HEK293T (cell line): ENCODE data around the gene EIF1AD.

Experiments used
- ARNT ChIP-seq: fragments of 450-650 bp; IDR thresholded peaks from 2 replicates; pipeline ENCODE4 v1.6.1; 2017; ENCODE audit warnings: mild to moderate bottlenecking
- BHLHE40 ChIP-seq: fragments of 450-650 bp; IDR thresholded peaks from 2 replicates; pipeline ENCODE4 v1.6.1; 2016; ENCODE audit warnings: mild to moderate bottlenecking, moderate library complexity, borderline replicate concordance
- CTBP1 ChIP-seq: fragments of 450-650 bp; IDR thresholded peaks from 2 replicates; pipeline ENCODE4 v1.6.1; 2016; ENCODE audit warnings: borderline replicate concordance
- ELF4 ChIP-seq: fragments of 450-650 bp; IDR thresholded peaks from 2 replicates; pipeline ENCODE4 v1.6.1; 2017; ENCODE audit warnings: antibody characterized with exemption
- FOXA1 ChIP-seq: fragments of 450-650 bp; IDR thresholded peaks from 2 replicates; pipeline ENCODE4 v1.6.1; 2016; ENCODE audit warnings: mild to moderate bottlenecking
- FOXM1 ChIP-seq: fragments of 450-650 bp; IDR thresholded peaks from 2 replicates; pipeline ENCODE4 v1.6.1; 2017; ENCODE audit warnings: mild to moderate bottlenecking, borderline replicate concordance
- L3MBTL2 ChIP-seq: fragments of 450-650 bp; conservative IDR thresholded peaks from 2 replicates; pipeline ENCODE4 v1.6.1; 2016; ENCODE audit warnings: mild to moderate bottlenecking
- SP1 ChIP-seq: fragments of 450-650 bp; IDR thresholded peaks from 2 replicates; pipeline ENCODE4 v1.6.1; 2017
- SUZ12 ChIP-seq: fragments of 450-650 bp; IDR thresholded peaks from 2 replicates; pipeline ENCODE4 v1.6.1; 2016; ENCODE audit warnings: mild to moderate bottlenecking
- TARDBP ChIP-seq: fragments of 450-650 bp; IDR thresholded peaks from 2 replicates; pipeline ENCODE4 v1.6.1; 2016
- ZNF384 ChIP-seq: fragments of 450-650 bp; IDR thresholded peaks from 2 replicates; pipeline ENCODE4 v1.6.1; 2016
- TF ChIP-seq, protein P1 (sequence below): fragments of 450-650 bp; IDR thresholded peaks from 2 replicates; pipeline ENCODE4 v1.6.1; 2016

DNA sequence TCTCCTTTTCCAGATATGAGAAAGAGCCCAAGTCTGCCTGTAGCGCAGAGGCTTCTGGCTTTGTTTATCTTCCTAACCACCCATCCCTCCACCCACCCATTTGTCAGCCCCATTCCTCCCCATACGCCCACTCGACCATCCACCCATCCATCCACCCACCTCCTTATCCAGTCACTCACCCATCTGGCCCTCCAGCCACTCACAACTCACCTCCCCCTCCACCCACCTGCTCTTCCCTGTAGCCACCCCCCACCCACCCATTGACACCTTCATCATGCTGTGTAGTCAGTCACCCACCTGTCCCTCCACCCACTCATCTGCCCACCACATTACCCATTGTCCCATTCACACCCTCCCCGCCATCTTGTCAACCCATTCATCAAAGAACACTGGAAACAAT lies 15.4 kb upstream of the EIF1AD start:
- TF ChIP-seq ELF4 (no peak), SP1 (no peak), FOXA1 (no peak), ARNT (no peak), FOXM1 (no peak), ZNF384 (no peak), TARDBP (no peak), CTBP1 (no peak), L3MBTL2 (no peak), SUZ12 (no peak), BHLHE40 (no peak)
- TF ChIP-seq, protein P1, sequence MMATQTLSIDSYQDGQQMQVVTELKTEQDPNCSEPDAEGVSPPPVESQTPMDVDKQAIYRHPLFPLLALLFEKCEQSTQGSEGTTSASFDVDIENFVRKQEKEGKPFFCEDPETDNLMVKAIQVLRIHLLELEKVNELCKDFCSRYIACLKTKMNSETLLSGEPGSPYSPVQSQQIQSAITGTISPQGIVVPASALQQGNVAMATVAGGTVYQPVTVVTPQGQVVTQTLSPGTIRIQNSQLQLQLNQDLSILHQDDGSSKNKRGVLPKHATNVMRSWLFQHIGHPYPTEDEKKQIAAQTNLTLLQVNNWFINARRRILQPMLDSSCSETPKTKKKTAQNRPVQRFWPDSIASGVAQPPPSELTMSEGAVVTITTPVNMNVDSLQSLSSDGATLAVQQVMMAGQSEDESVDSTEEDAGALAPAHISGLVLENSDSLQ = no peak
